Activated CD8-positive, alpha-beta T cell treated with anti-CD3 and anti-CD28 coated beads, Interleukin-2, amount 10 ng/mL, durations not matched to agents 7 days and 5 days (primary cell): ENCODE measurements around the gene STYXL1. TPM values are rescaled to one million over a fixed set of nuclear protein-coding genes. Genes with fewer than 3 reads are reported as not detected.
"Not testable (repeated sequence)": the region's sequence is repeated elsewhere in the genome, so short reads cannot be mapped to it uniquely, and the experiment has no call there.

Source experiments
- ATAC-seq: fragments of 150-1000 bp; cut with Tn5 transposase; one replicate; pipeline ENCODE4 v1.10.0; 2021; ENCODE audit warnings: moderate library complexity
- CTCF ChIA-PET: fragments of 350-600 bp; sonication (Branson Sonifier 250); formaldehyde crosslinking; loops from one replicate; lab custom pipeline; 2021; ENCODE audit warnings: antibody characterized with exemption; lab: Charles Lee
- POLR2A ChIA-PET: fragments of 350-600 bp; sonication (Branson Sonifier 250); formaldehyde crosslinking; loops from one replicate; lab custom pipeline; 2021; ENCODE audit warnings: antibody characterized with exemption; lab: Charles Lee
- DNase-seq: peaks from one replicate; pipeline ENCODE4 v3.0.0-alpha.2; 2020
- H3K27ac Mint-ChIP-seq: one replicate; pipeline ENCODE4 v1.8.0; 2021; ENCODE audit warnings: mild to moderate bottlenecking, mixed read lengths
- H3K27me3 Mint-ChIP-seq: one replicate; pipeline ENCODE4 v1.8.0; 2021; ENCODE audit warnings: low read depth, mixed read lengths
- H3K36me3 Mint-ChIP-seq: one replicate; pipeline ENCODE4 v1.8.0; 2021; ENCODE audit warnings: low read depth, mixed read lengths
- H3K4me1 Mint-ChIP-seq: one replicate; pipeline ENCODE4 v1.8.0; 2021; ENCODE audit warnings: low read depth, mixed read lengths
- H3K4me3 Mint-ChIP-seq: one replicate; pipeline ENCODE4 v1.8.0; 2021; ENCODE audit warnings: mild to moderate bottlenecking, mixed read lengths
- H3K9me3 Mint-ChIP-seq: one replicate; pipeline ENCODE4 v1.8.0; 2022; ENCODE audit warnings: mixed read lengths; ENCODE audit not compliant: insufficient read depth
- total RNA-seq, 2 experiments: library from RNA; stranded (reverse); gene quantifications; one replicate each; pipeline ENCODE4 v1.2.3, GENCODE V29; 2021

STYXL1 gene
- 10 to 100 TPM; 27.2 to 28.2 TPM for total RNA-seq

GRCh38 chr7:76047811-76048667 is at the start of gene STYXL1, which contains the start of gene MDH2:
STYXL1 (minus strand) TSS chr7:76048000; CDS start chr7:76030523, 17,477 bp downstream.
MDH2 (plus strand) TSS chr7:76048106; CDS start chr7:76048161, 55 bp downstream.
- Mint-ChIP-seq H3K9me3 (no peaks in the 10 kb centered on the region), H3K4me1 (peaks cover 42% of the 10 kb centered on the region), H3K36me3 (peaks cover 40% of the 10 kb centered on the region), H3K4me3 (peak within 1 kb of the TSS; percentile 96), H3K27ac (peak within 1 kb of the TSS; percentile 95), H3K27me3 (no peaks in the 10 kb centered on the region)
- peak; percentile 93 for ATAC-seq
- DNase-seq = peak; percentile 94
- ChIA-PET CTCF (interaction anchor here (0.6 to 1.3 kb wide), 10 partner anchors 10 to 268 kb away, joined by 3 to 6 read pairs (median 3); partner anchors contain the start of gene POR), POLR2A (interaction anchor here (0.6 to 1.7 kb wide), 15 partner anchors 9 to 418 kb away, joined by 3 to 15 read pairs (median 4); partner anchors contain the start of genes HIP1 and TMEM120A)

GRCh38 chr7:76095908-76096307 is 48.1 kb upstream of the STYXL1 start:
- Mint-ChIP-seq H3K4me1 (no peaks in the 10 kb centered on the region), H3K27ac (no peak overlapping the region), H3K27me3 (peaks cover 19% of the 10 kb centered on the region), H3K4me3 (no peak overlapping the region), H3K9me3 (no peaks in the 10 kb centered on the region), H3K36me3 (no peaks in the 10 kb centered on the region)
- CTCF ChIA-PET = no interaction called here
- no peak for ATAC-seq
- DNase-seq = no peak
- POLR2A ChIA-PET = no interaction called here

GRCh38 chr7:76094326-76094725 is 46.5 kb upstream of the STYXL1 start:
- H3K27me3 Mint-ChIP-seq = peaks cover 14% of the 10 kb centered on the region
- H3K4me1 Mint-ChIP-seq, CTCF ChIA-PET, H3K36me3 Mint-ChIP-seq, H3K27ac Mint-ChIP-seq, ATAC-seq, H3K9me3 Mint-ChIP-seq, H3K4me3 Mint-ChIP-seq, POLR2A ChIA-PET, DNase-seq: not testable (repeated sequence)

DNA sequence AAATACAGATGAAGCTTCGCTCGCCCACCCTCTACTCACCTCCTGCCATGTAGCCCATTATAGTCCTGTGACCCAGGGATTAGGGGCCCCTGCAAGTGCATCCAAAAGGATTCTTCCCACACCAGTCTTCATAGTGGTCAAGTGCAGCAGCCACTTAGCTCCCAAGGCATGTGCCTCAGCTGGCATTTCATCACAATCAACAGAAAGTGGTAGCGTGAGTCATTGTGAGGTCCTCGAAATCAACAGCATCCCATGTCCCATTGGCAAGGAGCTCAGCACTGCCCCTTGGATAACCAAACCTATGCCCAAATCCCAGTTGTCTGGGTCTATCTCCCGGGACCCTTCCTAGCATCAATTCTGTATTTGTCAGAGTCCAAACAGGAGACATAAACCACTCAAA is 45.7 kb upstream of the STYXL1 start:
- H3K36me3 Mint-ChIP-seq, ATAC-seq, H3K4me1 Mint-ChIP-seq, H3K4me3 Mint-ChIP-seq, H3K27ac Mint-ChIP-seq, POLR2A ChIA-PET, H3K9me3 Mint-ChIP-seq, DNase-seq, CTCF ChIA-PET: not testable (repeated sequence)
- peaks cover 14% of the 10 kb centered on the region for H3K27me3 Mint-ChIP-seq

- POLR2A ChIA-PET = no interaction called here
- Mint-ChIP-seq H3K9me3 (no peaks in the 10 kb centered on the region), H3K4me3 (no peak overlapping the region), H3K27ac (no peak overlapping the region), H3K36me3 (no peaks in the 10 kb centered on the region), H3K27me3 (peaks cover 8% of the 10 kb centered on the region), H3K4me1 (no peaks in the 10 kb centered on the region)
- ATAC-seq (no peak), DNase-seq (no peak)
- CTCF ChIA-PET = no interaction called here
Measured at GRCh38 chr7:76091506-76091905, 43.7 kb upstream of the STYXL1 start.

- Mint-ChIP-seq H3K4me1 (no peaks in the 10 kb centered on the region), H3K9me3 (no peaks in the 10 kb centered on the region), H3K27ac (no peak overlapping the region), H3K36me3 (no peaks in the 10 kb centered on the region), H3K4me3 (no peak overlapping the region), H3K27me3 (peaks cover 8% of the 10 kb centered on the region)
- no peak for DNase-seq
- no peak for ATAC-seq
- ChIA-PET POLR2A (no interaction called here), CTCF (no interaction called here)
Measured at GRCh38 chr7:76089865-76090475, 42.2 kb upstream of the STYXL1 start.

GRCh38 chr7:76087362-76087791 is 39.6 kb upstream of the STYXL1 start:
- ATAC-seq, H3K4me1 Mint-ChIP-seq, H3K4me3 Mint-ChIP-seq, CTCF ChIA-PET, H3K27ac Mint-ChIP-seq, DNase-seq, H3K27me3 Mint-ChIP-seq, H3K36me3 Mint-ChIP-seq, H3K9me3 Mint-ChIP-seq: not testable (repeated sequence)
- POLR2A ChIA-PET = interaction anchor here (0.6 kb wide), 1 partner anchor 129 kb away, joined by 3 read pairs; no protein-coding TSS in a partner anchor

DNA sequence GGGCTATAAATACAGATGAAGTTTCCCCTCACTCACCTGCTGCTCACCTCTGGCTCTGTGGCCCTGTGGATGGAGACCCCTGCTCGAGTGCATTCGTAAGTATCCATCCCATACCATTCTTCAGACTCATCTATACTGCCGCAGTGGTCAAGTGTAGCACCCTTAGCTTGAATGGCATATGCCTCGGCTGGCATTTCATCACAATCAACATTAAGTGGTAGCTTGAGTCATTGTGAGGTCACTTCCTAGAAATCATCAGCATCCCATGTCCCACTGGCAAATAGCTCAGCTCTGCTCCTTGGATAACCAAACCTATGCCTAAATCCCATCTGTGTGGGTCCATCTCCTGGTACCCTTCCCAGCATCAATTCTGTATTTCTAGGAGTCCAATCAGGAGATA is 38.3 kb upstream of the STYXL1 start:
- no peaks in the 10 kb centered on the region for H3K36me3 Mint-ChIP-seq
- ChIA-PET POLR2A (no interaction called here), CTCF (no interaction called here)
- DNase-seq (no peak), ATAC-seq (no peak)
- no peaks in the 10 kb centered on the region for H3K9me3 Mint-ChIP-seq
- H3K27me3 Mint-ChIP-seq = peaks cover 4% of the 10 kb centered on the region
- H3K4me3 Mint-ChIP-seq = no peak overlapping the region
- no peak overlapping the region for H3K27ac Mint-ChIP-seq
- no peaks in the 10 kb centered on the region for H3K4me1 Mint-ChIP-seq

DNA sequence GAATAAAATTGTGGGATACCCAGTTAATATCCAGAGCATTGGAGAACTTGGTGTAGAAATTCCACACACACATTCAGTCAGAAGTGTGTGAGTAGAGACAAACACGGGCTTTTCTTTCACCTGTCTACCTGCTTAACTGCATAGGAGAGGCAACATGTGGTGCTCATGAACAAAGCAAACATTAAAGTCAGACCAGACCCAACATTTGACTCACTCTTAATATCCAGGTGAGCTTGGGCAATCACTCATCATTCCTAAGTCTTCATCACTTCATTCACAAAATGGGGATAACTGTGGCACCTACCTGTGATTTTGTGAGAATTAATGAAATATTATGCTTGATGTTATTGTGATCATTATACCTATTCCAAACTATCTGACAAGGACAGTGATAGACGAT is 36.3 kb upstream of the STYXL1 start:
- H3K4me1 Mint-ChIP-seq, H3K4me3 Mint-ChIP-seq, DNase-seq, H3K27me3 Mint-ChIP-seq, H3K9me3 Mint-ChIP-seq, CTCF ChIA-PET, H3K27ac Mint-ChIP-seq, H3K36me3 Mint-ChIP-seq, ATAC-seq: not testable (repeated sequence)
- POLR2A ChIA-PET = interaction anchor here (0.6 kb wide), 1 partner anchor 170 kb away, joined by 4 read pairs; no protein-coding TSS in a partner anchor

DNA sequence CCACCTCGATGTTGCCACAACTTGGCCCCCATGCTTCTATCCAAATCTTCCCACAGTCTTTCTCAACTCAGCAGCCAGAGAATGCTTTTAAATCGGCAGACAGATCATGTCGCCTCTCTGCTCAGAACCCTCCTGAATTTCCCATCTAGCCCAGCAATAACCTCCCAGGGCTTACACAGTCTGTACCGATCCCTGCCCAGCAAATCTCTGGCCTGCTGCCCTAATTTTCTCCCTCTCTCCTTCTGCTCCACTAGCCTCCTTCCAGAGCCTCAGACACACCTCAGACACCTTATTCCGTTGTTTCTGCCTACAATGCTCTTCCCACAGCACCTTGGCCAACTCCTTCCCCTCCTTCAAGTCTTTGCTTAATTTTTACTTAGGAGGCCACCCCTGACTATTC is 32.4 kb upstream of the STYXL1 start:
- no peak for ATAC-seq
- H3K9me3 Mint-ChIP-seq = no peaks in the 10 kb centered on the region
- CTCF ChIA-PET = no interaction called here
- no peak overlapping the region for H3K4me3 Mint-ChIP-seq
- DNase-seq = no peak
- peaks cover 9% of the 10 kb centered on the region for H3K27me3 Mint-ChIP-seq
- POLR2A ChIA-PET = no interaction called here
- peaks cover 3% of the 10 kb centered on the region for H3K4me1 Mint-ChIP-seq
- H3K27ac Mint-ChIP-seq = no peak overlapping the region
- no peaks in the 10 kb centered on the region for H3K36me3 Mint-ChIP-seq

GRCh38 chr7:76077435-76077834 is 29.6 kb upstream of the STYXL1 start:
- Mint-ChIP-seq H3K36me3 (no peaks in the 10 kb centered on the region), H3K27me3 (peaks cover 5% of the 10 kb centered on the region), H3K9me3 (no peaks in the 10 kb centered on the region), H3K27ac (no peak overlapping the region), H3K4me1 (peaks cover 3% of the 10 kb centered on the region), H3K4me3 (no peak overlapping the region)
- ATAC-seq (no peak), DNase-seq (no peak)
- ChIA-PET CTCF (no interaction called here), POLR2A (no interaction called here)

GRCh38 chr7:76076995-76077394 is 29.2 kb upstream of the STYXL1 start:
- H3K4me3 Mint-ChIP-seq = no peak overlapping the region
- H3K27ac Mint-ChIP-seq = no peak overlapping the region
- peaks cover 3% of the 10 kb centered on the region for H3K4me1 Mint-ChIP-seq
- H3K36me3 Mint-ChIP-seq = no peaks in the 10 kb centered on the region
- H3K27me3 Mint-ChIP-seq = peaks cover 5% of the 10 kb centered on the region
- POLR2A ChIA-PET = no interaction called here
- ATAC-seq = no peak
- DNase-seq = no peak
- no peaks in the 10 kb centered on the region for H3K9me3 Mint-ChIP-seq
- CTCF ChIA-PET = no interaction called here
